SK-N-SH treated with all-trans-retinoic acid at 6 μM for 48 hours (cell line): ENCODE data around the gene CAVIN2.

Source experiments
- ATAC-seq: fragments of 200-7000 bp; cut with Tn5 transposase; 3 replicates; pipeline ENCODE4 v1.9.1; 2020; ENCODE audit warnings: mild to moderate bottlenecking, moderate library complexity
- ARNTL ChIP-seq: fragments of 450-650 bp; formaldehyde crosslinking; IDR thresholded peaks from 2 replicates; pipeline ENCODE4 v1.5.0; 2020; ENCODE audit warnings: low read depth, mild to moderate bottlenecking, moderate library complexity, borderline replicate concordance
- BACH2 ChIP-seq: fragments of 250-450 bp; sonication (Bioruptor Pico); IDR thresholded peaks from 2 replicates; pipeline ENCODE4 v1.9.0; 2021; ENCODE audit warnings: mild to moderate bottlenecking, borderline replicate concordance
- CREB5 ChIP-seq: fragments of 250-450 bp; sonication (Bioruptor Pico); IDR thresholded peaks from 2 replicates; pipeline ENCODE4 v1.5.1; 2020; ENCODE audit warnings: low read depth, mild to moderate bottlenecking, moderate library complexity
- CSDC2 ChIP-seq: fragments of 250-450 bp; sonication (Bioruptor Pico); IDR thresholded peaks from 2 replicates; pipeline ENCODE4 v1.5.0; 2020; ENCODE audit warnings: mild to moderate bottlenecking, moderate library complexity
- CSRNP3 ChIP-seq: fragments of 250-450 bp; sonication (Bioruptor Pico); IDR thresholded peaks from 2 replicates; pipeline ENCODE4 v1.5.1; 2021; ENCODE audit warnings: mild to moderate bottlenecking, moderate library complexity
- ESRRG ChIP-seq: fragments of 250-450 bp; sonication (Bioruptor Pico); IDR thresholded peaks from 2 replicates; pipeline ENCODE4 v1.6.1; 2021; ENCODE audit warnings: mild to moderate bottlenecking
- GLIS3 ChIP-seq: fragments of 250-450 bp; sonication (Bioruptor Pico); IDR thresholded peaks from 2 replicates; pipeline ENCODE4 v1.5.0; 2020; ENCODE audit warnings: mild to moderate bottlenecking, moderate library complexity
- ISL1 ChIP-seq: fragments of 250-450 bp; sonication (Bioruptor Pico); IDR thresholded peaks from 2 replicates; pipeline ENCODE4 v2.1.2; 2022; ENCODE audit warnings: mild to moderate bottlenecking, moderate library complexity
- OSR1 ChIP-seq: fragments of 250-450 bp; sonication (Bioruptor Pico); IDR thresholded peaks from 2 replicates; pipeline ENCODE4 v1.8.0; 2022; ENCODE audit warnings: moderate library complexity, mild to moderate bottlenecking, inconsistent platforms
- PATZ1 ChIP-seq: fragments of 250-450 bp; sonication (Bioruptor Pico); IDR thresholded peaks from 2 replicates; pipeline ENCODE4 v1.8.0; 2020; ENCODE audit warnings: mild to moderate bottlenecking, moderate library complexity, borderline replicate concordance
- POU6F1 ChIP-seq: fragments of 250-450 bp; sonication (Bioruptor Pico); IDR thresholded peaks from 2 replicates; pipeline ENCODE4 v1.8.0; 2021; ENCODE audit warnings: low read depth, mild to moderate bottlenecking, moderate library complexity, borderline replicate concordance
- PPARA ChIP-seq: fragments of 250-450 bp; sonication (Bioruptor Pico); IDR thresholded peaks from 2 replicates; pipeline ENCODE4 v1.5.0; 2020; ENCODE audit warnings: mild to moderate bottlenecking, borderline replicate concordance
- RARB ChIP-seq: fragments of 250-450 bp; sonication (Bioruptor Pico); IDR thresholded peaks from 2 replicates; pipeline ENCODE4 v1.8.0; 2021; ENCODE audit warnings: mild to moderate bottlenecking, moderate library complexity
- SNAI2 ChIP-seq: fragments of 250-450 bp; sonication (Bioruptor Pico); IDR thresholded peaks from 2 replicates; pipeline ENCODE4 v1.5.0; 2020; ENCODE audit warnings: mild to moderate bottlenecking, moderate library complexity
- TCF4 ChIP-seq: fragments of 250-450 bp; sonication (Bioruptor Pico); IDR thresholded peaks from 2 replicates; pipeline ENCODE4 v1.8.0; 2021; ENCODE audit warnings: mild to moderate bottlenecking, moderate library complexity, borderline replicate concordance
- TOX ChIP-seq: fragments of 250-450 bp; sonication (Bioruptor Pico); IDR thresholded peaks from 2 replicates; pipeline ENCODE4 v1.8.0; 2021; ENCODE audit warnings: mild to moderate bottlenecking, moderate library complexity, borderline replicate concordance
- TSHZ2 ChIP-seq: fragments of 250-450 bp; sonication (Bioruptor Pico); IDR thresholded peaks from 2 replicates; pipeline ENCODE4 v1.5.0; 2020; ENCODE audit warnings: mild to moderate bottlenecking, moderate library complexity
- ZC3H10 ChIP-seq: fragments of 250-450 bp; sonication (Bioruptor Pico); IDR thresholded peaks from 2 replicates; pipeline ENCODE4 v1.5.1; 2021; ENCODE audit warnings: mild to moderate bottlenecking, moderate library complexity
- ZFP3 ChIP-seq: fragments of 250-450 bp; sonication (Bioruptor Pico); IDR thresholded peaks from 2 replicates; pipeline ENCODE4 v1.5.0; 2020; ENCODE audit warnings: mild to moderate bottlenecking, moderate library complexity
- ZFP30 ChIP-seq: fragments of 450-650 bp; formaldehyde crosslinking; IDR thresholded peaks from 2 replicates; pipeline ENCODE4 v1.5.0; 2022; ENCODE audit warnings: mild to moderate bottlenecking, moderate library complexity
- ZNF565 ChIP-seq: fragments of 450-650 bp; formaldehyde crosslinking; conservative IDR thresholded peaks from 2 replicates; pipeline ENCODE4 v1.5.0; 2020; ENCODE audit warnings: low read depth, mild to moderate bottlenecking, moderate library complexity
- ZNF70 ChIP-seq: fragments of 450-650 bp; formaldehyde crosslinking; IDR thresholded peaks from 2 replicates; pipeline ENCODE4 v1.5.0; 2020; ENCODE audit warnings: mild to moderate bottlenecking, moderate library complexity
- ZNF8 ChIP-seq: fragments of 450-650 bp; formaldehyde crosslinking; IDR thresholded peaks from 2 replicates; pipeline ENCODE4 v1.5.0; 2020; ENCODE audit warnings: mild to moderate bottlenecking, moderate library complexity

Gene CAVIN2

GRCh38 chr2:191877875-191878274 lies 31.0 kb upstream of the CAVIN2 start:
- no peak for TF ChIP-seq TOX (CRISPR knock-in tag)
- no peak for TF ChIP-seq ESRRG
- TF ChIP-seq ZNF70 = no peak
- TF ChIP-seq ARNTL (CRISPR knock-in tag) = no peak
- TF ChIP-seq TSHZ2 = no peak
- TF ChIP-seq TCF4 (CRISPR knock-in tag) = no peak
- no peak for TF ChIP-seq PPARA (CRISPR knock-in tag)
- ATAC-seq = no peak

GRCh38 chr2:191875859-191876258 lies 29.0 kb upstream of the CAVIN2 start:
- TF ChIP-seq TOX (CRISPR knock-in tag) = no peak
- TF ChIP-seq GLIS3 = no peak
- TF ChIP-seq TSHZ2 = no peak
- no peak for TF ChIP-seq ESRRG
- TF ChIP-seq CREB5 = no peak
- no peak for TF ChIP-seq ZNF8 (CRISPR knock-in tag)
- TF ChIP-seq SNAI2 (CRISPR knock-in tag) = no peak
- no peak for TF ChIP-seq PPARA (CRISPR knock-in tag)
- no peak for TF ChIP-seq TCF4 (CRISPR knock-in tag)
- TF ChIP-seq CSDC2 (CRISPR knock-in tag) = no peak
- ATAC-seq = no peak

GRCh38 chr2:191870744-191871143 lies 23.9 kb upstream of the CAVIN2 start:
- ATAC-seq = no peak
- TF ChIP-seq ZNF565 (CRISPR knock-in tag) = no peak
- no peak for TF ChIP-seq ZFP3
- TF ChIP-seq ZFP30 (CRISPR knock-in tag) = no peak
- TF ChIP-seq RARB = no peak

- no peak for ATAC-seq
- no peak for TF ChIP-seq BACH2 (CRISPR knock-in tag)
- TF ChIP-seq ARNTL (CRISPR knock-in tag) = no peak
- no peak for TF ChIP-seq POU6F1 (CRISPR knock-in tag)
- no peak for TF ChIP-seq ZC3H10 (CRISPR knock-in tag)
- no peak for TF ChIP-seq CREB5
- no peak for TF ChIP-seq RARB
- no peak for TF ChIP-seq ZFP30 (CRISPR knock-in tag)
- TF ChIP-seq OSR1 (CRISPR knock-in tag) = no peak
- no peak for TF ChIP-seq ZNF8 (CRISPR knock-in tag)
- TF ChIP-seq TOX (CRISPR knock-in tag) = no peak
- TF ChIP-seq PPARA (CRISPR knock-in tag) = no peak
- TF ChIP-seq ISL1 (CRISPR knock-in tag) = no peak
- TF ChIP-seq CSRNP3 = no peak
- no peak for TF ChIP-seq PATZ1 (CRISPR knock-in tag)
- no peak for TF ChIP-seq ZFP3
These were observed 22.9 kb upstream of the CAVIN2 start for GRCh38 chr2:191869781-191870180.
